GM12878 (cell line): Measurements from ENCODE around the gene NUAK1. TPM values are rescaled to one million over a fixed set of nuclear protein-coding genes. Genes with fewer than 3 reads are reported as not detected.

Experiments used
- ATAC-seq: fragments of 200-7000 bp; cut with Tn5 transposase; 3 replicates; pipeline ENCODE4 v1.9.1; 2020; ENCODE audit warnings: mild to moderate bottlenecking, moderate library complexity
- BruUV-seq: library from RNA; stranded (reverse); fragments of 400-500 nt; replicated peaks from 2 replicates; lab custom pipeline; 2021; lab: Mats Ljungman, UMichigan
- CTCF ChIA-PET: fragments of 300-600 bp; sonication (Branson Sonifier 250); formaldehyde crosslinking; extraction: SDS; loops from one replicate; lab custom pipeline; 2021; ENCODE audit warnings: inconsistent platforms; lab: Yijun Ruan, JAX
- POLR2A ChIA-PET: fragments of 350-600 bp; formaldehyde crosslinking; extraction: SDS; loops from one replicate; lab custom pipeline; 2021; ENCODE audit warnings: inconsistent platforms; lab: Charles Lee
- RAD21 ChIA-PET: fragments of 300-600 bp; sonication (Branson Sonifier 250); formaldehyde crosslinking; loops from one replicate; lab custom pipeline; 2023; ENCODE audit warnings: antibody characterized with exemption; ENCODE audit not compliant: unreplicated experiment; lab: Charles Lee
- SMC1A ChIA-PET: fragments of 300-600 bp; sonication (Branson Sonifier 250); formaldehyde crosslinking; loops from one replicate; lab custom pipeline; 2023; ENCODE audit not compliant: unreplicated experiment, uncharacterized antibody; lab: Charles Lee
- DNase-seq: peaks from one replicate; pipeline ENCODE4 v3.0.0-alpha.2; 2011; ENCODE audit warnings: low read depth, low spot score
- FAIRE-seq: peaks from 3 replicates; lab custom pipeline; 2011; peaks lifted over from hg19 to GRCh38; lab: Jason Lieb, UNC
- H2AFZ ChIP-seq: 2 replicates; pipeline ENCODE4 v1.6.0; 2011; ENCODE audit warnings: low read depth, low read length, control low read depth; ENCODE audit not compliant: control insufficient read depth
- H3K27ac ChIP-seq: 2 replicates; pipeline ENCODE4 v1.5.1; 2011; ENCODE audit warnings: control low read depth; ENCODE audit not compliant: control insufficient read depth, insufficient read depth
- H3K27me3 ChIP-seq, 2 experiments: replicated peaks in 1 of 2; 2 replicates each; pipeline versions ENCODE4 v1.6.0 to v1.6.1; 2011; ENCODE audit warnings: low read length in 1 of 2; ENCODE audit not compliant: control insufficient read depth in 2 of 2, insufficient read depth in 2 of 2
- H3K36me3 ChIP-seq, 2 experiments: 2 replicates each; pipeline ENCODE4 v1.5.1; 2011; ENCODE audit warnings: low read length in 1 of 2; ENCODE audit not compliant: control insufficient read depth in 2 of 2, insufficient read depth in 2 of 2
- H3K4me1 ChIP-seq: 2 replicates; pipeline ENCODE4 v1.6.1; 2011; ENCODE audit warnings: mild to moderate bottlenecking, low read length, moderate library complexity, mixed read lengths; ENCODE audit not compliant: control insufficient read depth, insufficient read depth
- H3K4me2 ChIP-seq: 2 replicates; pipeline ENCODE4 v1.6.0; 2011; ENCODE audit warnings: control low read depth; ENCODE audit not compliant: control insufficient read depth, insufficient read depth
- H3K4me3 ChIP-seq: fragments of 200-600 bp; sonication (generic); 2 replicates; pipeline ENCODE4 v1.5.1; 2016
- H3K79me2 ChIP-seq: 2 replicates; pipeline ENCODE4 v1.6.0; 2011; ENCODE audit warnings: low read length; ENCODE audit not compliant: control insufficient read depth, insufficient read depth
- H3K9ac ChIP-seq: 2 replicates; pipeline ENCODE4 v1.8.0; 2011; ENCODE audit warnings: low read length, control low read depth, mixed read lengths; ENCODE audit not compliant: control insufficient read depth, insufficient read depth
- H3K9me3 ChIP-seq: replicated peaks from 3 replicates; pipeline ENCODE4 v1.5.1; 2011; ENCODE audit warnings: mild to moderate bottlenecking, low read length; ENCODE audit not compliant: control insufficient read depth, insufficient read depth
- H4K20me1 ChIP-seq: 2 replicates; pipeline ENCODE4 v1.6.0; 2011; ENCODE audit not compliant: control insufficient read depth, insufficient read depth
- BCL11A ChIP-seq: IDR thresholded peaks from 2 replicates; pipeline ENCODE4 v1.6.1; 2011; ENCODE audit warnings: low read depth, low read length
- CBFB ChIP-seq: IDR thresholded peaks from 2 replicates; pipeline ENCODE4 v1.6.1; 2016; ENCODE audit warnings: antibody characterized with exemption, low read depth
- E2F8 ChIP-seq: fragments of 450-650 bp; IDR thresholded peaks from 2 replicates; pipeline ENCODE4 v1.6.1; 2018; ENCODE audit warnings: mild to moderate bottlenecking, low read depth, moderate library complexity; ENCODE audit not compliant: partially characterized antibody
- ETV6 ChIP-seq, 2 experiments: fragments of 450-650 bp in 1 of 2; IDR thresholded peaks in 1 of 2; conservative IDR thresholded peaks in 1 of 2; 2 replicates each; pipeline ENCODE4 v1.6.1; 2014; ENCODE audit warnings: antibody characterized with exemption in 1 of 2, borderline replicate concordance in 1 of 2, low read depth in 1 of 2, mild to moderate bottlenecking in 1 of 2, moderate library complexity in 1 of 2
- MTA3 ChIP-seq: IDR thresholded peaks from 2 replicates; pipeline ENCODE4 v1.6.1; 2012; ENCODE audit warnings: low read length, inconsistent platforms, borderline replicate concordance
- NBN ChIP-seq: fragments of 450-650 bp; IDR thresholded peaks from 2 replicates; pipeline ENCODE4 v1.6.1; 2016
- NR2C1 ChIP-seq: fragments of 450-650 bp; IDR thresholded peaks from 2 replicates; pipeline ENCODE4 v1.6.1; 2017; ENCODE audit warnings: antibody characterized with exemption, mild to moderate bottlenecking, moderate library complexity
- RAD21 ChIP-seq: IDR thresholded peaks from 2 replicates; pipeline ENCODE4 v1.6.1; 2011; ENCODE audit warnings: mild to moderate bottlenecking, low read depth, low read length, moderate library complexity; ENCODE audit not compliant: insufficient read depth
- SIX5 ChIP-seq: IDR thresholded peaks from 2 replicates; pipeline ENCODE4 v1.6.1; 2011; ENCODE audit warnings: mild to moderate bottlenecking, low read depth, low read length, moderate library complexity; ENCODE audit not compliant: severe bottlenecking
- SP1 ChIP-seq: IDR thresholded peaks from one replicate; pipeline ENCODE4 v1.6.1; 2011; ENCODE audit warnings: low read depth, low read length
- SREBF1 ChIP-seq: IDR thresholded peaks from 2 replicates; pipeline ENCODE4 v1.6.1; 2012; ENCODE audit warnings: mild to moderate bottlenecking, low read length
- ZNF207 ChIP-seq: fragments of 450-650 bp; IDR thresholded peaks from 2 replicates; pipeline ENCODE4 v1.6.1; 2014; ENCODE audit warnings: antibody characterized with exemption, mild to moderate bottlenecking, borderline replicate concordance
- ZSCAN29 ChIP-seq: fragments of 450-650 bp; IDR thresholded peaks from 2 replicates; pipeline ENCODE4 v1.6.1; 2017; ENCODE audit warnings: mild to moderate bottlenecking, moderate library complexity
- WGBS: methylation state at CpG from one replicate; pipeline ENCODE4 v1.1.6; 2016; ENCODE audit warnings: low lambda C conversion rate; ENCODE audit not compliant: insufficient replicate concordance, insufficient coverage; ENCODE audit errors: missing lambda C conversion rate; 5-methylcytosine and 5-hydroxymethylcytosine counted together
- in situ Hi-C: fragments of 300-500 bp; cut with MboI; formaldehyde crosslinking; loops from 9 replicates; pipeline ENCODE4 v1.14.3; 2018; ENCODE audit warnings: mixed read lengths
- intact Hi-C: fragments of 100-400 bp; cut with micrococcal nuclease; formaldehyde crosslinking; loops from one replicate; pipeline ENCODE4 v1.14.2; 2022; ENCODE audit not compliant: unreplicated experiment
- polyA plus RNA-seq, 11 experiments: library from polyadenylated mRNA; depleted of rRNA in 4 of 11; unstranded in 6 of 11; stranded (reverse) in 5 of 11; fragments of >200 nt; fragmentation: Nextera tagmentation in 4 of 11; fragmentation: Illumina TruSeq in 1 of 11; extraction: Ambion mirVana in 4 of 11; extraction: Trizol in 1 of 11; gene quantifications; 1 replicate in 1 of 11; 2 replicates in 10 of 11; pipeline versions ENCODE4 v1.2.1 to v1.2.3, GENCODE V29; 2011 to 2016; ENCODE audit warnings: inconsistent platforms in 2 of 11, missing spikeins in 2 of 11, low read depth in 1 of 11
- total RNA-seq, 4 experiments: library from RNA; depleted of rRNA in 3 of 4; stranded (reverse); fragments of >200 nt in 3 of 4; fragmentation: Illumina TruSeq in 1 of 4; extraction: Trizol in 1 of 4; gene quantifications; 2 replicates each; pipeline versions ENCODE4 v1.2.1 to v1.2.3, GENCODE V29; 2013 to 2021
- TF ChIP-seq, protein P1 (sequence below): fragments of 450-650 bp; IDR thresholded peaks from 2 replicates; pipeline ENCODE4 v1.6.1; 2016; ENCODE audit warnings: mild to moderate bottlenecking
- TF ChIP-seq, protein P2 (sequence below): IDR thresholded peaks from 2 replicates; pipeline ENCODE4 v1.6.1; 2012; ENCODE audit warnings: low read length, inconsistent platforms
- TF ChIP-seq, protein P3 (sequence below): fragments of 450-650 bp; IDR thresholded peaks from 2 replicates; pipeline ENCODE4 v1.6.1; 2017; ENCODE audit warnings: borderline replicate concordance

NUAK1 gene
- total and polyA plus RNA-seq, 10 of the 15 experiments (the other 5 are each of a cell fraction or from before 2014, with no cell fraction given), result 0.03 to 0.42 (median 0.08) TPM; not detected in 2

GRCh38 chr12:106134294-106134949, 4.3 kb downstream of the NUAK1 start:
- ChIA-PET RAD21 (interaction anchor here (0.6 to 2.3 kb wide), 3 partner anchors 690 to 713 kb away, joined by 3 to 17 read pairs (median 3); no protein-coding TSS in a partner anchor), POLR2A (no interaction called here), CTCF (interaction anchor here (0.7 to 5.4 kb wide), 11 partner anchors 10 to 716 kb away, joined by 3 to 84 read pairs (median 3); partner anchors contain the start of gene POLR3B), SMC1A (interaction anchor here (1.4 to 4.2 kb wide), 5 partner anchors 14 to 714 kb away, joined by 3 to 48 read pairs (median 3); no protein-coding TSS in a partner anchor)
- no peak overlapping the region for H3K4me3 ChIP-seq
- H4K20me1 ChIP-seq, result no peaks in the 10 kb centered on the region
- H2AFZ ChIP-seq, result no peak overlapping the region
- peaks cover 4 to 15% of the 10 kb centered on the region in 2 experiments for H3K27me3 ChIP-seq
- H3K4me2 ChIP-seq, result no peak overlapping the region
- FAIRE-seq (no peak), ATAC-seq (no peak), DNase-seq (no peak)
- TF ChIP-seq, protein P1, sequence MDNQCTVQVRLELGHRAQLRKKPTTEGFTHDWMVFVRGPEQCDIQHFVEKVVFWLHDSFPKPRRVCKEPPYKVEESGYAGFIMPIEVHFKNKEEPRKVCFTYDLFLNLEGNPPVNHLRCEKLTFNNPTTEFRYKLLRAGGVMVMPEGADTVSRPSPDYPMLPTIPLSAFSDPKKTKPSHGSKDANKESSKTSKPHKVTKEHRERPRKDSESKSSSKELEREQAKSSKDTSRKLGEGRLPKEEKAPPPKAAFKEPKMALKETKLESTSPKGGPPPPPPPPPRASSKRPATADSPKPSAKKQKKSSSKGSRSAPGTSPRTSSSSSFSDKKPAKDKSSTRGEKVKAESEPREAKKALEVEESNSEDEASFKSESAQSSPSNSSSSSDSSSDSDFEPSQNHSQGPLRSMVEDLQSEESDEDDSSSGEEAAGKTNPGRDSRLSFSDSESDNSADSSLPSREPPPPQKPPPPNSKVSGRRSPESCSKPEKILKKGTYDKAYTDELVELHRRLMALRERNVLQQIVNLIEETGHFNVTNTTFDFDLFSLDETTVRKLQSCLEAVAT, result no peak
- TF ChIP-seq E2F8 (no peak), SP1 (no peak), NBN (no peak), MTA3 (no peak), ETV6 (conservative IDR thresholded peaks at IDR 0.05 in 1 of 2, IDR thresholded peaks at IDR 0.05 in 1 of 2; ENCODE audit: borderline replicate concordance in 1 of 2, low read depth in 1 of 2) (no peak), SREBF1 (no peak), SIX5 (no peak), BCL11A (no peak), CBFB (no peak), RAD21 (no peak), NR2C1 (no peak), ZNF207 (no peak), ZSCAN29 (no peak)
- TF ChIP-seq, protein P2, sequence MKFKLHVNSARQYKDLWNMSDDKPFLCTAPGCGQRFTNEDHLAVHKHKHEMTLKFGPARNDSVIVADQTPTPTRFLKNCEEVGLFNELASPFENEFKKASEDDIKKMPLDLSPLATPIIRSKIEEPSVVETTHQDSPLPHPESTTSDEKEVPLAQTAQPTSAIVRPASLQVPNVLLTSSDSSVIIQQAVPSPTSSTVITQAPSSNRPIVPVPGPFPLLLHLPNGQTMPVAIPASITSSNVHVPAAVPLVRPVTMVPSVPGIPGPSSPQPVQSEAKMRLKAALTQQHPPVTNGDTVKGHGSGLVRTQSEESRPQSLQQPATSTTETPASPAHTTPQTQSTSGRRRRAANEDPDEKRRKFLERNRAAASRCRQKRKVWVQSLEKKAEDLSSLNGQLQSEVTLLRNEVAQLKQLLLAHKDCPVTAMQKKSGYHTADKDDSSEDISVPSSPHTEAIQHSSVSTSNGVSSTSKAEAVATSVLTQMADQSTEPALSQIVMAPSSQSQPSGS, result no peak
- TF ChIP-seq, protein P3, sequence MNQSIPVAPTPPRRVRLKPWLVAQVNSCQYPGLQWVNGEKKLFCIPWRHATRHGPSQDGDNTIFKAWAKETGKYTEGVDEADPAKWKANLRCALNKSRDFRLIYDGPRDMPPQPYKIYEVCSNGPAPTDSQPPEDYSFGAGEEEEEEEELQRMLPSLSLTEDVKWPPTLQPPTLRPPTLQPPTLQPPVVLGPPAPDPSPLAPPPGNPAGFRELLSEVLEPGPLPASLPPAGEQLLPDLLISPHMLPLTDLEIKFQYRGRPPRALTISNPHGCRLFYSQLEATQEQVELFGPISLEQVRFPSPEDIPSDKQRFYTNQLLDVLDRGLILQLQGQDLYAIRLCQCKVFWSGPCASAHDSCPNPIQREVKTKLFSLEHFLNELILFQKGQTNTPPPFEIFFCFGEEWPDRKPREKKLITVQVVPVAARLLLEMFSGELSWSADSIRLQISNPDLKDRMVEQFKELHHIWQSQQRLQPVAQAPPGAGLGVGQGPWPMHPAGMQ, result no peak
- no peaks in the 10 kb centered on the region for H3K36me3 ChIP-seq
- H3K4me1 ChIP-seq, result no peaks in the 10 kb centered on the region
- H3K27ac ChIP-seq, result no peak overlapping the region
- no peaks in the 10 kb centered on the region for H3K9me3 ChIP-seq
- H3K79me2 ChIP-seq, result no peaks in the 10 kb centered on the region
- BruUV-seq, result no TSS peak
- intact Hi-C loops, result loop anchor here (10.0 kb wide), 1 partner anchor 180 kb away; no protein-coding TSS in a partner anchor
- in situ Hi-C loops, result loop anchor here (5.0 kb wide), 2 partner anchors 427 to 712 kb away; no protein-coding TSS in a partner anchor
- no peak overlapping the region for H3K9ac ChIP-seq
- 11% methylated on average over 3 of the region's 3 CpGs for WGBS
